Measurements from ENCODE around the gene ZNF438. TPM values are rescaled to one million over a fixed set of nuclear protein-coding genes. Genes with fewer than 3 reads are reported as not detected.
A peak's percentile ranks its signal among the peaks of the same experiment; 100 is the strongest.

ZNF438 gene
- total and polyA plus RNA-seq, 2 donors (not counting 1 experiment from before 2014, with no cell fraction given) = 4.7 to 6.6 TPM

GRCh38 chr10:30868611-30869010, 163.1 kb downstream of the ZNF438 start:
- Histone ChIP-seq H3K27me3 (ENCODE audit: control insufficient read depth, insufficient read depth, low read length) (no peaks in the 10 kb centered on the region), H4K20me1 (ENCODE audit: control insufficient read depth, extremely low read depth, insufficient read depth, low read length) (no peaks in the 10 kb centered on the region), H3K4me2 (ENCODE audit: extremely low read depth, insufficient read depth, low read length) (no peak overlapping the region), H3K4me3 (replicated peaks in 1 of 4; ENCODE audit: control extremely low read depth in 1 of 4, insufficient read depth in 1 of 4, low read depth in 3 of 4, low read length in 4 of 4) (no peak overlapping the region), H3K27ac (ENCODE audit: insufficient read depth, low read length) (no peak overlapping the region), H3K9me3 (ENCODE audit: control insufficient read depth, insufficient read depth, low read depth, low read length) (no peaks in the 10 kb centered on the region), H3K9ac (ENCODE audit: insufficient read depth, low read length) (no peak overlapping the region), H3K36me3 (ENCODE audit: control insufficient read depth, insufficient read depth, low read length) (no peaks in the 10 kb centered on the region), H3K79me2 (ENCODE audit: control insufficient read depth, insufficient read depth, low read length) (no peaks in the 10 kb centered on the region), H2AFZ (ENCODE audit: low read length) (no peak overlapping the region), H3K4me1 (ENCODE audit: control insufficient read depth, extremely low read depth, insufficient read depth, low read length) (peaks cover 2% of the 10 kb centered on the region)
- TF ChIP-seq EZH2 (IDR thresholded peaks at IDR 0.05; ENCODE audit: low read length, missing control alignments) = no peak
- TF ChIP-seq, protein P1, sequence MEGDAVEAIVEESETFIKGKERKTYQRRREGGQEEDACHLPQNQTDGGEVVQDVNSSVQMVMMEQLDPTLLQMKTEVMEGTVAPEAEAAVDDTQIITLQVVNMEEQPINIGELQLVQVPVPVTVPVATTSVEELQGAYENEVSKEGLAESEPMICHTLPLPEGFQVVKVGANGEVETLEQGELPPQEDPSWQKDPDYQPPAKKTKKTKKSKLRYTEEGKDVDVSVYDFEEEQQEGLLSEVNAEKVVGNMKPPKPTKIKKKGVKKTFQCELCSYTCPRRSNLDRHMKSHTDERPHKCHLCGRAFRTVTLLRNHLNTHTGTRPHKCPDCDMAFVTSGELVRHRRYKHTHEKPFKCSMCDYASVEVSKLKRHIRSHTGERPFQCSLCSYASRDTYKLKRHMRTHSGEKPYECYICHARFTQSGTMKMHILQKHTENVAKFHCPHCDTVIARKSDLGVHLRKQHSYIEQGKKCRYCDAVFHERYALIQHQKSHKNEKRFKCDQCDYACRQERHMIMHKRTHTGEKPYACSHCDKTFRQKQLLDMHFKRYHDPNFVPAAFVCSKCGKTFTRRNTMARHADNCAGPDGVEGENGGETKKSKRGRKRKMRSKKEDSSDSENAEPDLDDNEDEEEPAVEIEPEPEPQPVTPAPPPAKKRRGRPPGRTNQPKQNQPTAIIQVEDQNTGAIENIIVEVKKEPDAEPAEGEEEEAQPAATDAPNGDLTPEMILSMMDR (conservative IDR thresholded peaks at IDR 0.05 in 1 of 2, IDR thresholded peaks at IDR 0.05 in 1 of 2; ENCODE audit: low read depth in 1 of 2, low read length in 2 of 2) = no peak
- DNase-seq (ENCODE audit: low read depth in 2 of 2) = no peak

- TF ChIP-seq EZH2 (IDR thresholded peaks at IDR 0.05; ENCODE audit: low read length, missing control alignments) = no peak
- TF ChIP-seq, protein P1 (conservative IDR thresholded peaks at IDR 0.05 in 1 of 2, IDR thresholded peaks at IDR 0.05 in 1 of 2; ENCODE audit: low read depth in 1 of 2, low read length in 2 of 2) = no peak
- no peak overlapping the region for H3K9ac ChIP-seq (ENCODE audit: insufficient read depth, low read length)
- H3K79me2 ChIP-seq (ENCODE audit: control insufficient read depth, insufficient read depth, low read length) = no peaks in the 10 kb centered on the region
- no peak overlapping the region for H3K27ac ChIP-seq (ENCODE audit: insufficient read depth, low read length)
- H3K36me3 ChIP-seq (ENCODE audit: control insufficient read depth, insufficient read depth, low read length) = no peaks in the 10 kb centered on the region
- no peak overlapping the region for H3K4me3 ChIP-seq (replicated peaks in 1 of 4; ENCODE audit: control extremely low read depth in 1 of 4, insufficient read depth in 1 of 4, low read depth in 3 of 4, low read length in 4 of 4)
- no peaks in the 10 kb centered on the region for H3K9me3 ChIP-seq (ENCODE audit: control insufficient read depth, insufficient read depth, low read depth, low read length)
- no peak overlapping the region for H3K4me2 ChIP-seq (ENCODE audit: extremely low read depth, insufficient read depth, low read length)
- H3K4me1 ChIP-seq (ENCODE audit: control insufficient read depth, extremely low read depth, insufficient read depth, low read length) = peaks cover 6% of the 10 kb centered on the region
- no peaks in the 10 kb centered on the region for H3K27me3 ChIP-seq (ENCODE audit: control insufficient read depth, insufficient read depth, low read length)
- no peak for DNase-seq (ENCODE audit: low read depth in 2 of 2)
- no peaks in the 10 kb centered on the region for H4K20me1 ChIP-seq (ENCODE audit: control insufficient read depth, extremely low read depth, insufficient read depth, low read length)
- H2AFZ ChIP-seq (ENCODE audit: low read length) = no peak overlapping the region
Measured at GRCh38 chr10:30866896-30867295, 164.8 kb downstream of the ZNF438 start.

GRCh38 chr10:30865141-30865926, 166.3 kb downstream of the ZNF438 start:
- H3K4me3 ChIP-seq (replicated peaks in 1 of 4; ENCODE audit: control extremely low read depth in 1 of 4, insufficient read depth in 1 of 4, low read depth in 3 of 4, low read length in 4 of 4) = no peak overlapping the region
- no peaks in the 10 kb centered on the region for H3K79me2 ChIP-seq (ENCODE audit: control insufficient read depth, insufficient read depth, low read length)
- H3K27ac ChIP-seq (ENCODE audit: insufficient read depth, low read length) = no peak overlapping the region
- peak; percentile 33 to 55 for DNase-seq (ENCODE audit: low read depth in 2 of 2)
- H3K4me2 ChIP-seq (ENCODE audit: extremely low read depth, insufficient read depth, low read length) = no peak overlapping the region
- no peak overlapping the region for H3K9ac ChIP-seq (ENCODE audit: insufficient read depth, low read length)
- TF ChIP-seq EZH2 (IDR thresholded peaks at IDR 0.05; ENCODE audit: low read length, missing control alignments) = no peak
- TF ChIP-seq, protein P1 (conservative IDR thresholded peaks at IDR 0.05 in 1 of 2, IDR thresholded peaks at IDR 0.05 in 1 of 2; ENCODE audit: low read depth in 1 of 2, low read length in 2 of 2) = no peak
- no peak overlapping the region for H2AFZ ChIP-seq (ENCODE audit: low read length)
- H3K36me3 ChIP-seq (ENCODE audit: control insufficient read depth, insufficient read depth, low read length) = no peaks in the 10 kb centered on the region
- no peaks in the 10 kb centered on the region for H3K9me3 ChIP-seq (ENCODE audit: control insufficient read depth, insufficient read depth, low read depth, low read length)
- H3K27me3 ChIP-seq (ENCODE audit: control insufficient read depth, insufficient read depth, low read length) = no peaks in the 10 kb centered on the region
- peaks cover 6% of the 10 kb centered on the region for H3K4me1 ChIP-seq (ENCODE audit: control insufficient read depth, extremely low read depth, insufficient read depth, low read length)
- no peaks in the 10 kb centered on the region for H4K20me1 ChIP-seq (ENCODE audit: control insufficient read depth, extremely low read depth, insufficient read depth, low read length)
